ENCODE measurements around the gene RELCH.

RELCH gene

GRCh38 chr18:62324181-62324828 lies 137.2 kb downstream of the RELCH start:
- DNase-seq: no peak

- peak; percentile 47 to 54 for DNase-seq
Measured at GRCh38 chr18:62324917-62325805, 138.1 kb downstream of the RELCH start, which contains the start of gene TNFRSF11A. TNFRSF11A (plus strand) TSS chr18:62325310; CDS start chr18:62325353, 43 bp downstream.

- peak in 1 of 2 experiments; percentile 20 for DNase-seq
Measured at GRCh38 chr18:62325806-62326645, 139.0 kb downstream of the RELCH start.

- DNase-seq: no peak
Measured at GRCh38 chr18:62326646-62327348, 139.7 kb downstream of the RELCH start.

- no peak for DNase-seq
Measured at GRCh38 chr18:62327977-62328376, 140.9 kb downstream of the RELCH start.

GRCh38 chr18:62328586-62329525 lies 141.8 kb downstream of the RELCH start:
- DNase-seq: peak in 1 of 2 experiments; percentile 82

- DNase-seq: peak in 1 of 2 experiments; percentile 63
Measured at GRCh38 chr18:62329691-62330454, 142.8 kb downstream of the RELCH start.

- DNase-seq: no peak
Measured at GRCh38 chr18:62330650-62331049, 143.6 kb downstream of the RELCH start.

- DNase-seq: no peak
Measured at GRCh38 chr18:62331581-62332356, 144.7 kb downstream of the RELCH start.

- no peak for DNase-seq
Measured at GRCh38 chr18:62332431-62332830, 145.4 kb downstream of the RELCH start.

- DNase-seq: no peak
Measured at GRCh38 chr18:62332964-62333695, 146.1 kb downstream of the RELCH start.

GRCh38 chr18:62334120-62334519 lies 147.1 kb downstream of the RELCH start:
- DNase-seq: no peak

- no peak for DNase-seq
Measured at GRCh38 chr18:62335494-62335893, 148.4 kb downstream of the RELCH start.

- no peak for DNase-seq
Measured at GRCh38 chr18:62336618-62337017, 149.6 kb downstream of the RELCH start.

- DNase-seq: no peak
Measured at GRCh38 chr18:62337336-62337735, 150.3 kb downstream of the RELCH start.

- no peak for DNase-seq
Measured at GRCh38 chr18:62338446-62339105, 151.5 kb downstream of the RELCH start.

GRCh38 chr18:62339106-62339988 lies 152.3 kb downstream of the RELCH start:
- DNase-seq: no peak
